Epidermal melanocyte (primary cell): ENCODE results near the gene GALNS.

Source experiments
- DNase-seq: peaks from one replicate; pipeline ENCODE4 v3.0.0; 2011; ENCODE audit warnings: low spot score; ENCODE audit not compliant: insufficient read length

GALNS gene

GRCh38 chr16:88888461-88889387, 32.0 kb upstream of the GALNS start:
- no peak for DNase-seq

- DNase-seq = no peak
These were observed 31.3 kb upstream of the GALNS start for GRCh38 chr16:88888057-88888456.

DNA sequence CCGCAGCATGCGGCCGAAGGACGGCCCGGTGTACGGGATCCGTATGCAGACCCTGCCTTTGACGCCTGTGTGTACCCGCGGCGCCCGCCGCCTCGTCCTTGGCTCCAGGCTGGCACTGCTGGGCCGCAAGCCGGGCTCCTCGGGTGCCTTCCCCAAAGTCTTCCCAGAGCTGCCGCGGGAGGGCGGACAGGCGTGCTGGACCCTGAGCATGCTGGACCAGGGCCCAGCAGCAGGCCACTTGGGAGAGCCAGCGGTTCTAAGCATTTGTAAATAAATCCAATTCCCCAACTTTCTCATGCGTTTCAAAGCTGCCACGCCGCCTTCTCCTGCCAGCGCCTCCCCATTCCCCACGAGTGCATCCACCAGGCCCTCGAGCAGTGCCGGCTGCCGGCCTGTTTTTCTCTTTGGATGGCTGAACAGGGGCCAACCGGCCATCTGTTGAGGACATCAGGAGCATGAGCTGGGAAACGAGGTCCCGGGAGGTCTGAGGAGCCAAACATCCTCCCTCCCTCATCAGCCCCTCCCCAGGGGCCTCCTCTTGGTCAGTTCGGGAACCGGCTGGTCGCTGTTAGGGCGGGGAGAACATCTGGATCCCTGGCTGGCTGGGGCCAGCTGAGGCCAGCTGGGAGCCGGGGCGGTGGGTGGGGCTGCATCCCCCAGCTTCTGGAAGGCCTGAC, 30.2 kb upstream of the GALNS start:
- DNase-seq = peak; percentile 63

- no peak for DNase-seq
These were observed 29.7 kb upstream of the GALNS start for GRCh38 chr16:88886420-88886844.

- DNase-seq = no peak
These were observed 29.0 kb upstream of the GALNS start for GRCh38 chr16:88885693-88886280.

DNA sequence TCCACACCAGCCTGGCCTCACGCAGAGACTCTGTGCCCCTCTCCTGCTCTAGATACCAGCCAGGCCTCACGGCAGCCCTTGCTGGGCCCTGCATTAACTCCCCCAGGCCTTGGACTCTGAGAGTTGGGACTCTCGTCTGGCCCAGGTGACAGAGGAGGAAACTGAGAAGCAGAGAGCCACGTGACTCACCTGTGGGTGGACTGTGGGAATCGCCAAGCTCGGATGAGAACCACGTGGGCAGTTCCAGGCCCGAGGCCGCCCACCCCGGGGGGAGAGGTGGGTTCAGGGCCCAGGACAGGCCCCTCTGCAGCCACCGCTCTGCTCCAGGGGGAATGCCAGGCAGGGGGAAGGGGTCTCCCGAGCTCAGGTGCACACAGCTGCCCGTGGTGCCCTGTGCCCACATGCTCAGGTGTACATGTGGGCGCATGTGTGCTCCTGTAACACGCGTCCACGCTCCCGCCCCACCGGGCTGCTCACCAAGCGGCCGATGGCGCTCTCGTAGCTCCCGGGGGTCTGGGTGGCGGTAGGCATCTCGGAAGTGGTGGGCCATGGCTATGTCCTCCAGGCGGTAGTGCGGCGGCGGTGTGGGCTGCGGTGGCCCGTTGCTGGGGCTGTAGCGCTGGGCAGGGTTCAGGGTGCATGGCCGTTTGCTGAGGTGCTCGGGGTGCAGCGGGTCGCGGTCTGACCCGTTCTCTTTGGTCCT, 28.0 kb upstream of the GALNS start:
- no peak for DNase-seq

- DNase-seq = no peak
These were observed 27.2 kb upstream of the GALNS start for GRCh38 chr16:88883946-88884345.

DNA sequence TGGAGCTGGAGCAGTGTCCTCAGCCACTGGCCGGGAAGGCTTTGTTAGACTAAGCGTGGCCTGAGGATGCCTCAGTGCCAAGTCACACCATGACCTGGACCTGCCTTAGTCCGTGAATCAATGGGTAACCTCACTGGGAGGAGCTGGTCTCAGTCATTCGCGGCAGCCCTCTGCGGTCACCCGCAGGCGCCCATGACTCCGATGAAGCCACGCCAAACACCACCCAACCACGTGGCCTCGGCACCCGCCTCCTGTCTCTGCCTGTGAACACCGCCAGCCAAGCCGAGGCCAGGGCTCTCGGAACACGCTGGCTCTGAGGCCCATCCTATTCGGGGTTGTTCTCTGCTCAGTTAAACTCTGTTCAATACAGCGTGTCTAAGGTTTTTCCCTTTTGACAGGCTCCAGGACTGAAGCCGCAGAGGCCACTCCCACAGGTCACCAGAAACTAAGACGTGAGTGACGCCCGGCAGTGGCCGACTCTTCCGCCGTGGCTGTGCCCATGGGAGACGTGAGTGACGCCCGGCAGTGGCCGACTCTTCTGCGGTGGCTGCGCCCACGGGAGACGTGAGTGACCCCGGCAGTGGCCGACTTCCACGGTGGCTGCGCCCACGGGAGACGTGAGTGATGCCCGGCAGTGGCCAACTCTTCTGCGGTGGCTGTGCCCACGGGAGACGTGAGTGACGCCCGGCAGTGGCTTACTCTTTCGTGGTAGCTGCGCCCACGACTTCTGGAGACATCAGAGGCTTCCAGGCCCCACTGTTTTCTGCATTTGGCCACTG, 26.6 kb upstream of the GALNS start:
- DNase-seq = no peak

- no peak for DNase-seq
These were observed 25.7 kb upstream of the GALNS start for GRCh38 chr16:88882358-88883030.

- DNase-seq = no peak
These were observed 25.1 kb upstream of the GALNS start for GRCh38 chr16:88881675-88882357.

DNA sequence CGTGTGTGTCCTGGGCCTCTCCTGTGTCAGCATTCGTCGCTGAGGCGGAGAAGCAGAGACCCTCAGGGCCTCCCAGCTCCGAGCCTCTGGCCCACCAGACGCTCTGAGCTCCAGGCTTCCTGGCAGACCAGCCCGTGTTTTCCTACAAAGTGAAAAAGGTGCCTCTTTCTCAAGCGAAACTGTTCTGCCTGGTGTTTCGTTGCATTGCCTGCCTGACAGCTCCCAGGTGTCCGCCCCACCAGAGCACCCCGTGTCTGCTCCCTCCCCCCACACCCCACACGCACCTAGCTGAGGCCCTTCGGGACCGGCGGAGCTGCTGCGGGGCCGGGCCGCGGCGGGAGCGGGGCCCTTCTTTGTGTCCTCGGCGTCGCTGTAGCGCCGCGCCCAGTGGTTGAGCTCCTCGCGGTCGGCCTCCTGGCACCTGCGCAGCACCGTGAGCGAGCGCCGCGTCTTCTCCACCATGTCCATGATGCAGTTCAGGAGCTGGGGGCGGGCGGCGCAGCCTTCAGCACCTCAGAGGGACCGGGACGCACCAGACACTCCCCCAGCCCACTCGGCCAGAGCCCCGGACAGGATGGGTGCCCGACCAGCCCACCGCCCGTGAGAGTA, 24.4 kb upstream of the GALNS start:
- DNase-seq = no peak

GRCh38 chr16:88880226-88881006, 23.7 kb upstream of the GALNS start:
- no peak for DNase-seq

GRCh38 chr16:88879788-88880055, 23.0 kb upstream of the GALNS start:
- DNase-seq = no peak

- no peak for DNase-seq
These were observed 22.4 kb upstream of the GALNS start for GRCh38 chr16:88878967-88879787.

GRCh38 chr16:88878356-88878755, 21.6 kb upstream of the GALNS start:
- no peak for DNase-seq

DNA sequence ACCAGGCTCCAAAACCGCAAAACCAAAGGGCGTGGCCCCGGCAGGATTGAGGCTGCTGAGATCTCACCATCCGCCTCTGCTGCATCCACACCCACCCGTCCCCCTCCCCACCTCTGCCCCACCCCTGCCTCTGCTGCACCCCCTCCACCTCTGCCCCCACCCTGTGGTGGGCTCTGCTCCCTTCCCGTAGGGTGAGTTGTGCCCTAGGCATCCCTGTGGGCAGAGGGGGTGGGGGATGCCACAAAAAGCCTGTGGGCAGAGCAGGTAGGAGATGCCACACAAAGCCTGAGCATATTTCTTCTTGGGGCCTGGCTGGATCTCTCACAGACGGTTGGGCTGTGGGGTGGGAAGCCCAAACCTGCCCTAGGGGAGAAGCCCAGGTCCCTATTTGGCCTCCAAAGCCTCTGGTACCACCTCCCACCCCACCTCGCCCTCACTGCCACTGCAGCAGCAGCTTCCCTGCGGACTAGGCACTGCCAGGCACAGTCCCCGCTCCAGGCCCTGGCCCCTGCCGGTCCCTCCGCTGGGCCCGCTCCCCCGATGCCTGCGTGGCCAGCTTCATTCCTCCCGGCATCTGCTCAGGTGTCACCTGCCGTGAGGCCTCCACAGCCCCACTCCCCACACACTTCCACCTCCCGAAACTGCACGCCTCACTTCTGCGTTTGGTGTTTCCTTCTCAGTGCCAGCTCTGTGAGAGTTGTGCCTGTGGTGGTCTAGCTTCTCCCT, 21.0 kb upstream of the GALNS start:
- DNase-seq = no peak

GRCh38 chr16:88876942-88877526, 20.3 kb upstream of the GALNS start:
- no peak for DNase-seq
